ENCODE data around the gene ZBP1. TPM values are rescaled to one million over a fixed set of nuclear protein-coding genes. Genes with fewer than 3 reads are reported as not detected.

Gene ZBP1
- total and polyA plus RNA-seq, 10 of the 15 experiments (the other 5 are each of a cell fraction or from before 2014, with no cell fraction given), result 0.93 to 10.6 (median 4.8) TPM

- TF ChIP-seq ZNF687 (IDR thresholded peaks at IDR 0.05) (no peak), BRCA1 (IDR thresholded peaks at IDR 0.05; ENCODE audit: low read depth, low read length) (no peak), RAD51 (IDR thresholded peaks at IDR 0.05) (no peak), E2F4 (IDR thresholded peaks at IDR 0.05; ENCODE audit: low read depth, low read length) (no peak), ZNF592 (IDR thresholded peaks at IDR 0.05) (no peak)
Observed at GRCh38 chr20:57557926-57558613, 62.2 kb downstream of the ZBP1 start (continued).
